GM12878 (cell line): ENCODE measurements around the gene BCAR3. TPM values are rescaled to one million over a fixed set of nuclear protein-coding genes. Genes with fewer than 3 reads are reported as not detected.
A peak's percentile ranks its signal among the peaks of the same experiment; 100 is the strongest.

Source experiments
- ATAC-seq: fragments of 200-7000 bp; cut with Tn5 transposase; 3 replicates; pipeline ENCODE4 v1.9.1; 2020; ENCODE audit warnings: mild to moderate bottlenecking, moderate library complexity
- BruUV-seq: library from RNA; stranded (reverse); fragments of 400-500 nt; replicated peaks from 2 replicates; lab custom pipeline; 2021; lab: Mats Ljungman, UMichigan
- CTCF ChIA-PET: fragments of 300-600 bp; sonication (Branson Sonifier 250); formaldehyde crosslinking; extraction: SDS; loops from one replicate; lab custom pipeline; 2021; ENCODE audit warnings: inconsistent platforms; lab: Yijun Ruan, JAX
- POLR2A ChIA-PET: fragments of 350-600 bp; formaldehyde crosslinking; extraction: SDS; loops from one replicate; lab custom pipeline; 2021; ENCODE audit warnings: inconsistent platforms; lab: Charles Lee
- RAD21 ChIA-PET: fragments of 300-600 bp; sonication (Branson Sonifier 250); formaldehyde crosslinking; loops from one replicate; lab custom pipeline; 2023; ENCODE audit warnings: antibody characterized with exemption; ENCODE audit not compliant: unreplicated experiment; lab: Charles Lee
- SMC1A ChIA-PET: fragments of 300-600 bp; sonication (Branson Sonifier 250); formaldehyde crosslinking; loops from one replicate; lab custom pipeline; 2023; ENCODE audit not compliant: unreplicated experiment, uncharacterized antibody; lab: Charles Lee
- DNase-seq: peaks from one replicate; pipeline ENCODE4 v3.0.0-alpha.2; 2011; ENCODE audit warnings: low read depth, low spot score
- FAIRE-seq: peaks from 3 replicates; lab custom pipeline; 2011; peaks lifted over from hg19 to GRCh38; lab: Jason Lieb, UNC
- H2AFZ ChIP-seq: 2 replicates; pipeline ENCODE4 v1.6.0; 2011; ENCODE audit warnings: low read depth, low read length, control low read depth; ENCODE audit not compliant: control insufficient read depth
- H3K27ac ChIP-seq: 2 replicates; pipeline ENCODE4 v1.5.1; 2011; ENCODE audit warnings: control low read depth; ENCODE audit not compliant: control insufficient read depth, insufficient read depth
- H3K27me3 ChIP-seq, 2 experiments: replicated peaks in 1 of 2; 2 replicates each; pipeline versions ENCODE4 v1.6.0 to v1.6.1; 2011; ENCODE audit warnings: low read length in 1 of 2; ENCODE audit not compliant: control insufficient read depth in 2 of 2, insufficient read depth in 2 of 2
- H3K36me3 ChIP-seq, 2 experiments: 2 replicates each; pipeline ENCODE4 v1.5.1; 2011; ENCODE audit warnings: low read length in 1 of 2; ENCODE audit not compliant: control insufficient read depth in 2 of 2, insufficient read depth in 2 of 2
- H3K4me1 ChIP-seq: 2 replicates; pipeline ENCODE4 v1.6.1; 2011; ENCODE audit warnings: mild to moderate bottlenecking, low read length, moderate library complexity, mixed read lengths; ENCODE audit not compliant: control insufficient read depth, insufficient read depth
- H3K4me2 ChIP-seq: 2 replicates; pipeline ENCODE4 v1.6.0; 2011; ENCODE audit warnings: control low read depth; ENCODE audit not compliant: control insufficient read depth, insufficient read depth
- H3K4me3 ChIP-seq: fragments of 200-600 bp; sonication (generic); 2 replicates; pipeline ENCODE4 v1.5.1; 2016
- H3K79me2 ChIP-seq: 2 replicates; pipeline ENCODE4 v1.6.0; 2011; ENCODE audit warnings: low read length; ENCODE audit not compliant: control insufficient read depth, insufficient read depth
- H3K9ac ChIP-seq: 2 replicates; pipeline ENCODE4 v1.8.0; 2011; ENCODE audit warnings: low read length, control low read depth, mixed read lengths; ENCODE audit not compliant: control insufficient read depth, insufficient read depth
- H3K9me3 ChIP-seq: replicated peaks from 3 replicates; pipeline ENCODE4 v1.5.1; 2011; ENCODE audit warnings: mild to moderate bottlenecking, low read length; ENCODE audit not compliant: control insufficient read depth, insufficient read depth
- H4K20me1 ChIP-seq: 2 replicates; pipeline ENCODE4 v1.6.0; 2011; ENCODE audit not compliant: control insufficient read depth, insufficient read depth
- CBX5 ChIP-seq: sonication (generic); IDR thresholded peaks from 2 replicates; pipeline ENCODE4 v1.6.1; 2016; ENCODE audit warnings: low read depth, moderate library complexity, mild to moderate bottlenecking, inconsistent platforms
- CHD4 ChIP-seq: fragments of 200-600 bp; sonication (generic); IDR thresholded peaks from 2 replicates; pipeline ENCODE4 v1.6.1; 2016; ENCODE audit warnings: mild to moderate bottlenecking
- EZH2 ChIP-seq: IDR thresholded peaks from 2 replicates; pipeline ENCODE4 v1.6.1; 2012; ENCODE audit warnings: low read depth, mild to moderate bottlenecking, control low read depth, inconsistent platforms, low read length, borderline replicate concordance; ENCODE audit not compliant: control insufficient read depth
- FOS ChIP-seq: IDR thresholded peaks from 3 replicates; pipeline ENCODE4 v1.6.1; 2011; ENCODE audit warnings: borderline replicate concordance; ENCODE audit not compliant: insufficient read length; ENCODE audit errors: extremely low read depth
- MXI1 ChIP-seq: fragments of 150-350 bp; IDR thresholded peaks from 2 replicates; pipeline ENCODE4 v1.6.1; 2011; ENCODE audit warnings: low read depth, mild to moderate bottlenecking, inconsistent platforms, low read length, improper control_type of control experiment
- RAD21 ChIP-seq: IDR thresholded peaks from 2 replicates; pipeline ENCODE4 v1.6.1; 2011; ENCODE audit warnings: mild to moderate bottlenecking, low read depth, low read length, moderate library complexity; ENCODE audit not compliant: insufficient read depth
- SMC3 ChIP-seq: IDR thresholded peaks from 2 replicates; pipeline ENCODE4 v1.6.1; 2011; ENCODE audit warnings: low read length, improper control_type of control experiment, borderline replicate concordance
- SP1 ChIP-seq: IDR thresholded peaks from one replicate; pipeline ENCODE4 v1.6.1; 2011; ENCODE audit warnings: low read depth, low read length
- WGBS: methylation state at CpG from one replicate; pipeline ENCODE4 v1.1.6; 2016; ENCODE audit warnings: low lambda C conversion rate; ENCODE audit not compliant: insufficient replicate concordance, insufficient coverage; ENCODE audit errors: missing lambda C conversion rate; 5-methylcytosine and 5-hydroxymethylcytosine counted together
- in situ Hi-C: fragments of 300-500 bp; cut with MboI; formaldehyde crosslinking; loops from 9 replicates; pipeline ENCODE4 v1.14.3; 2018; ENCODE audit warnings: mixed read lengths
- intact Hi-C: fragments of 100-400 bp; cut with micrococcal nuclease; formaldehyde crosslinking; loops from one replicate; pipeline ENCODE4 v1.14.2; 2022; ENCODE audit not compliant: unreplicated experiment
- polyA plus RNA-seq, 11 experiments: library from polyadenylated mRNA; depleted of rRNA in 4 of 11; unstranded in 6 of 11; stranded (reverse) in 5 of 11; fragments of >200 nt; fragmentation: Nextera tagmentation in 4 of 11; fragmentation: Illumina TruSeq in 1 of 11; extraction: Ambion mirVana in 4 of 11; extraction: Trizol in 1 of 11; gene quantifications; 1 replicate in 1 of 11; 2 replicates in 10 of 11; pipeline versions ENCODE4 v1.2.1 to v1.2.3, GENCODE V29; 2011 to 2016; ENCODE audit warnings: inconsistent platforms in 2 of 11, missing spikeins in 2 of 11, low read depth in 1 of 11
- total RNA-seq, 4 experiments: library from RNA; depleted of rRNA in 3 of 4; stranded (reverse); fragments of >200 nt in 3 of 4; fragmentation: Illumina TruSeq in 1 of 4; extraction: Trizol in 1 of 4; gene quantifications; 2 replicates each; pipeline versions ENCODE4 v1.2.1 to v1.2.3, GENCODE V29; 2013 to 2021
- TF ChIP-seq, protein P1 (sequence below), 3 experiments: IDR thresholded peaks in 2 of 3; conservative IDR thresholded peaks in 1 of 3; 2 replicates each; pipeline ENCODE4 v1.5.1; 2011; ENCODE audit warnings: low read depth in 3 of 3, low read length in 3 of 3, mild to moderate bottlenecking in 3 of 3, control low read depth in 2 of 3, moderate library complexity in 2 of 3, inconsistent platforms in 1 of 3, mixed read lengths in 1 of 3; ENCODE audit not compliant: control insufficient read depth in 2 of 3, insufficient read depth in 1 of 3; ENCODE audit errors: extremely low read depth in 1 of 3

BCAR3 gene
- total and polyA plus RNA-seq, 10 of the 15 experiments (the other 5 are each of a cell fraction or from before 2014, with no cell fraction given) = 1.3 to 6.6 (median 1.8) TPM

DNA sequence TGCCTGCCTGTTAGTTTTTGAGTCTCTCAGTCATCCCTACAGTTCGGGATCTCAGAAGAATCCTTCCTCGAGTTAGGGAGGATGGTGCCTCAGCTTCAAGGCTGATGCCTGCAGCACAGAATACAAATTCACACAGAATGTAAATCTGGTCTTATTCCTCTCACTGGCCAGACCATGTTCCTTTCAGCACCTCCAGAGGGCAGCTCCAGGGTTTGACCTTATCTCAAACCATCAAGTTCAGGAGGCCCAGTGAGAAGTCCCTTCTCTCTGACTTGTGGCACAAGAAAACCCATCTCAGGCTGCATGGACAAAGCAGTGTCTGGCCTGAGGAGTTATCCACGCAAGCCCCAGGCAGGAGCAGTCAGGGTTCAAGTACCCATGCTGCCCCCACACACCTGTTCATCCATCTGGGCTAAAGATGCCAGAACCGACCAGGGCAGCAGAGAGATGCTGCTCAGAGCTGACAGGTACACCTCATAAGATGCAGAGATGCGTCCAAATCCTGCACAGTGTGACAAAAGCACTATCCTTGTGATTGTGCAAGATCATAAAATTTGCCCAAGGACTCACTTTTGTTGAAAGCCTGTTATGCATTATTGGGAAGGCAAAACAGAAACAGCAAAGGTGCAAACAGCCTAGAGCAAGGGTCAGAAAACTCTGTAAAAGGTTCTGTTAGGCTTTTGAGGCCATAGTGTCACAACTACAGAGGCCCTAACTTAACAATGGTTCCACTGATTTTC lies 49.8 kb downstream of the BCAR3 start:
- ChIA-PET CTCF (interaction anchor here (0.8 to 13.7 kb wide), 21 partner anchors 13 to 328 kb away, joined by 3 to 555 read pairs (median 5); partner anchors contain the start of gene BCAR3), SMC1A (interaction anchor here (0.7 to 18.3 kb wide), 21 partner anchors 8 to 218 kb away, joined by 3 to 505 read pairs (median 8); no protein-coding TSS in a partner anchor), RAD21 (interaction anchor here (1.0 to 13.7 kb wide), 9 partner anchors 13 to 327 kb away, joined by 3 to 483 read pairs (median 16); partner anchors contain the start of gene BCAR3), POLR2A (interaction anchor here (0.8 kb wide), 1 partner anchor 71 kb away, joined by 5 read pairs; no protein-coding TSS in a partner anchor)
- no peaks in the 10 kb centered on the region for H3K36me3 ChIP-seq
- H3K4me3 ChIP-seq = no peak overlapping the region
- no peak overlapping the region for H3K27ac ChIP-seq
- TF ChIP-seq CHD4 (no peak), SP1 (no peak), FOS (no peak), EZH2 (no peak), CBX5 (no peak), RAD21 (peak; percentile 54), MXI1 (no peak), SMC3 (peak; percentile 50; the same call in 1 of the 2 replicates)
- TF ChIP-seq, protein P1, sequence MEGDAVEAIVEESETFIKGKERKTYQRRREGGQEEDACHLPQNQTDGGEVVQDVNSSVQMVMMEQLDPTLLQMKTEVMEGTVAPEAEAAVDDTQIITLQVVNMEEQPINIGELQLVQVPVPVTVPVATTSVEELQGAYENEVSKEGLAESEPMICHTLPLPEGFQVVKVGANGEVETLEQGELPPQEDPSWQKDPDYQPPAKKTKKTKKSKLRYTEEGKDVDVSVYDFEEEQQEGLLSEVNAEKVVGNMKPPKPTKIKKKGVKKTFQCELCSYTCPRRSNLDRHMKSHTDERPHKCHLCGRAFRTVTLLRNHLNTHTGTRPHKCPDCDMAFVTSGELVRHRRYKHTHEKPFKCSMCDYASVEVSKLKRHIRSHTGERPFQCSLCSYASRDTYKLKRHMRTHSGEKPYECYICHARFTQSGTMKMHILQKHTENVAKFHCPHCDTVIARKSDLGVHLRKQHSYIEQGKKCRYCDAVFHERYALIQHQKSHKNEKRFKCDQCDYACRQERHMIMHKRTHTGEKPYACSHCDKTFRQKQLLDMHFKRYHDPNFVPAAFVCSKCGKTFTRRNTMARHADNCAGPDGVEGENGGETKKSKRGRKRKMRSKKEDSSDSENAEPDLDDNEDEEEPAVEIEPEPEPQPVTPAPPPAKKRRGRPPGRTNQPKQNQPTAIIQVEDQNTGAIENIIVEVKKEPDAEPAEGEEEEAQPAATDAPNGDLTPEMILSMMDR (IDR thresholded peaks at IDR 0.05 in 2 of 3, conservative IDR thresholded peaks at IDR 0.05 in 1 of 3; ENCODE audit: control insufficient read depth in 2 of 3, extremely low read depth in 1 of 3, insufficient read depth in 1 of 3, low read depth in 3 of 3, low read length in 3 of 3) = peak; percentile 29 to 41 (median 36); a peak in 5 of 6 replicates
- no TSS peak for BruUV-seq
- WGBS = 79% methylated on average over 5 of the region's 5 CpGs
- no peaks in the 10 kb centered on the region for H4K20me1 ChIP-seq
- no peaks in the 10 kb centered on the region for H3K9me3 ChIP-seq
- intact Hi-C loops (loop anchor here (5.0 kb wide), 1 partner anchor 101 kb away; no protein-coding TSS in a partner anchor), in situ Hi-C loops (no loop called here)
- DNase-seq (no peak), ATAC-seq (peak; percentile 81), FAIRE-seq (no peak)
- no peaks in the 10 kb centered on the region for H3K4me1 ChIP-seq
- no peaks in the 10 kb centered on the region for H3K79me2 ChIP-seq
- no peak overlapping the region for H3K9ac ChIP-seq
- H2AFZ ChIP-seq = no peak overlapping the region
- no peak overlapping the region for H3K4me2 ChIP-seq
- no peaks in the 10 kb centered on the region for H3K27me3 ChIP-seq
